ENCODE data around the gene MAN2B2. TPM values are rescaled to one million over a fixed set of nuclear protein-coding genes. Genes with fewer than 3 reads are reported as not detected.

MAN2B2 gene
- total RNA-seq, 1 experiment from 2014 or later = 30.9 TPM

DNA sequence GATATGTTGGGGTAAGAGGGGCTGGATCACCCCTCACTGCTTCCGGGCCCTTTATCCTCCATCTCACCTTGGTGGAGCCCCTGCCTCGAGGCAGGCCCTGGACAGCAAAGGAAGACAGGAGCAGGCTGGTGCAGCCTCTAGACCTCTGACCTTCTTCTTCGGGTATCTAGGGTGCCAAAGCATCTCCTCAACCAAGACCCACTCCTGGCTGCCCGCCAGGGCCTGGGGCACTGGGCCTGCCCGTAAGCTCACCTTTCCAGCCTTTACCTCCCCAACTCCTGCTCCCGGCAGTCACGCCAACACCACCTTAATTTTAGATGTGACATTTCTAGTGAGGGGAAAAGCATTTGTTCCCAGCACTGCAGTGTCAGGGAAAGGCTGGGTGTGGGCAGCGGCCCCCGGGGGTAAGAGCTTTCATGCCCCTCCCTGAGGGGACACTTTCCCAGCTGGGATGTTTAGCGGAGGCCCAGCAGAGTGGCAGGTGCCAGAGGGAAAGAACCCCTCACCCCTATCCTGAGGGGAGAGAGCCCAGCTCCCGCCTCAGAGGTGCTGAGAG, 6.7 kb downstream of the MAN2B2 start:
- no peak overlapping the region for H3K4me3 Mint-ChIP-seq (ENCODE audit: low read depth, unreplicated experiment)
- no peak for DNase-seq
- H3K27me3 Mint-ChIP-seq (ENCODE audit: unreplicated experiment) = no peaks in the 10 kb centered on the region
- intact Hi-C loops (cut with micrococcal nuclease; ENCODE audit: unreplicated experiment) = no loop called here
- no TSS peak for BruUV-seq (replicated peaks)
- CTCF ChIA-PET = no interaction called here
- peaks cover 2% of the 10 kb centered on the region for H3K9me3 Mint-ChIP-seq (ENCODE audit: low read depth, unreplicated experiment)
- TF ChIP-seq, protein P1, sequence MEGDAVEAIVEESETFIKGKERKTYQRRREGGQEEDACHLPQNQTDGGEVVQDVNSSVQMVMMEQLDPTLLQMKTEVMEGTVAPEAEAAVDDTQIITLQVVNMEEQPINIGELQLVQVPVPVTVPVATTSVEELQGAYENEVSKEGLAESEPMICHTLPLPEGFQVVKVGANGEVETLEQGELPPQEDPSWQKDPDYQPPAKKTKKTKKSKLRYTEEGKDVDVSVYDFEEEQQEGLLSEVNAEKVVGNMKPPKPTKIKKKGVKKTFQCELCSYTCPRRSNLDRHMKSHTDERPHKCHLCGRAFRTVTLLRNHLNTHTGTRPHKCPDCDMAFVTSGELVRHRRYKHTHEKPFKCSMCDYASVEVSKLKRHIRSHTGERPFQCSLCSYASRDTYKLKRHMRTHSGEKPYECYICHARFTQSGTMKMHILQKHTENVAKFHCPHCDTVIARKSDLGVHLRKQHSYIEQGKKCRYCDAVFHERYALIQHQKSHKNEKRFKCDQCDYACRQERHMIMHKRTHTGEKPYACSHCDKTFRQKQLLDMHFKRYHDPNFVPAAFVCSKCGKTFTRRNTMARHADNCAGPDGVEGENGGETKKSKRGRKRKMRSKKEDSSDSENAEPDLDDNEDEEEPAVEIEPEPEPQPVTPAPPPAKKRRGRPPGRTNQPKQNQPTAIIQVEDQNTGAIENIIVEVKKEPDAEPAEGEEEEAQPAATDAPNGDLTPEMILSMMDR (IDR thresholded peaks at IDR 0.05; ENCODE audit: unreplicated experiment) = no peak
- H3K4me1 Mint-ChIP-seq (ENCODE audit: low read depth, unreplicated experiment) = no peaks in the 10 kb centered on the region
- no peak overlapping the region for H3K27ac Mint-ChIP-seq (ENCODE audit: unreplicated experiment)
- peaks cover 13% of the 10 kb centered on the region for H3K36me3 Mint-ChIP-seq (ENCODE audit: insufficient read depth, unreplicated experiment)

DNA sequence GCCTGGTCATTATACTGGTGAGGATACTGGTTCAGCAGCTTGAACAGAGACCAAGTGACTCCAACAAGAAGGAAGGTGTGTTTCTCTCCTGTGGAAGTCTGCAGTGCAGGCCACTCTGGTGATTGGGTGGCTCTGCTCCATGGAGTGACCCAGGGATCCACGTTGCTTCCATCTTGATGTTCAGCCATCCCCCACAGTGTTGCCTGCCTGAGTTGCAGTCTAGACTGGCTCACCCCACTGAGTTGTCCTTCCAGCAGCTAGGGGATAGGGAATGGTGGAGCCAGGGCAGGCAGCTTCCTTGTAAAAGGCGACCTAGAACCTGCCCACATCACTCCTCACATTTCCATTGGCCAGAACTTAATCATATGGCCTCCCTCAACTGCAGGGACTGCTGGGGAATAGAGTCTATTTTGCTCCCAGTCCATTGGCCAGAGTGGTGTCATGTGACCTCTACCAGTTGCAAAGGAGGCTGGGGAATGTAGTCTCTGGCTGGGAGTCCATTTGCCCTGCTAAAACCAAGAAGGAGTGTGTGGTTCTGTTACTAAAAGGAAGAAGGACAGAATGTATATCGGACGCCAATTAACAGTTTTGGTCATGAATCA, 8.0 kb downstream of the MAN2B2 start:
- intact Hi-C loops (cut with micrococcal nuclease; ENCODE audit: unreplicated experiment) = no loop called here
- BruUV-seq (replicated peaks) = no TSS peak
- Mint-ChIP-seq H3K4me1 (ENCODE audit: low read depth, unreplicated experiment) (no peaks in the 10 kb centered on the region), H3K36me3 (ENCODE audit: insufficient read depth, unreplicated experiment) (peaks cover 13% of the 10 kb centered on the region), H3K4me3 (ENCODE audit: low read depth, unreplicated experiment) (no peak overlapping the region), H3K27ac (ENCODE audit: unreplicated experiment) (no peak overlapping the region), H3K9me3 (ENCODE audit: low read depth, unreplicated experiment) (peaks cover 2% of the 10 kb centered on the region), H3K27me3 (ENCODE audit: unreplicated experiment) (no peaks in the 10 kb centered on the region)
- CTCF ChIA-PET = no interaction called here
- DNase-seq = no peak
- TF ChIP-seq, protein P1 (IDR thresholded peaks at IDR 0.05; ENCODE audit: unreplicated experiment) = no peak

DNA sequence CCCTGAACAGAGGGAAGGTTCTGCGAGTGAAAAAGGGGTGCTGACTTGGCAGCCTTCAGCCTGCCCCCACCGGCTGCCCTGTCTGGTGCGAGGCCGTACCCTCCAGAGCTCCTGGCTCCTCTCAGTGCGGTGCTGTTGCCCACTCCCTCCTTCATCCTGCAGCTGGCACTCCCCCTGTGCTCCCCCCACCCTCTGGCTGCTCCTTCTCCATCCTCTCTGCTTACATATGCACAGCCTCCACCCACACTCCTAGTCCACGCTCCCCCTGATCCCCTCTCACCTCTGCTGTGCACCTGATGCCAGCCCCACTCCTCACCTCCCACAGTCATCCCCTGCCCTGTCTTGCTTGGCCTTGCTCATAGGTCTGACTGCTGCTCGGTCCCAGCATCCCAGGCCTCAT, 9.9 kb downstream of the MAN2B2 start:
- Mint-ChIP-seq H3K36me3 (ENCODE audit: insufficient read depth, unreplicated experiment) (peaks cover 7% of the 10 kb centered on the region), H3K9me3 (ENCODE audit: low read depth, unreplicated experiment) (no peaks in the 10 kb centered on the region), H3K4me3 (ENCODE audit: low read depth, unreplicated experiment) (no peak overlapping the region), H3K27me3 (ENCODE audit: unreplicated experiment) (no peaks in the 10 kb centered on the region), H3K27ac (ENCODE audit: unreplicated experiment) (no peak overlapping the region), H3K4me1 (ENCODE audit: low read depth, unreplicated experiment) (no peaks in the 10 kb centered on the region)
- no TSS peak for BruUV-seq (replicated peaks)
- intact Hi-C loops (cut with micrococcal nuclease; ENCODE audit: unreplicated experiment) = no loop called here
- DNase-seq = no peak
- TF ChIP-seq, protein P1 (IDR thresholded peaks at IDR 0.05; ENCODE audit: unreplicated experiment) = no peak
- CTCF ChIA-PET = no interaction called here

DNA sequence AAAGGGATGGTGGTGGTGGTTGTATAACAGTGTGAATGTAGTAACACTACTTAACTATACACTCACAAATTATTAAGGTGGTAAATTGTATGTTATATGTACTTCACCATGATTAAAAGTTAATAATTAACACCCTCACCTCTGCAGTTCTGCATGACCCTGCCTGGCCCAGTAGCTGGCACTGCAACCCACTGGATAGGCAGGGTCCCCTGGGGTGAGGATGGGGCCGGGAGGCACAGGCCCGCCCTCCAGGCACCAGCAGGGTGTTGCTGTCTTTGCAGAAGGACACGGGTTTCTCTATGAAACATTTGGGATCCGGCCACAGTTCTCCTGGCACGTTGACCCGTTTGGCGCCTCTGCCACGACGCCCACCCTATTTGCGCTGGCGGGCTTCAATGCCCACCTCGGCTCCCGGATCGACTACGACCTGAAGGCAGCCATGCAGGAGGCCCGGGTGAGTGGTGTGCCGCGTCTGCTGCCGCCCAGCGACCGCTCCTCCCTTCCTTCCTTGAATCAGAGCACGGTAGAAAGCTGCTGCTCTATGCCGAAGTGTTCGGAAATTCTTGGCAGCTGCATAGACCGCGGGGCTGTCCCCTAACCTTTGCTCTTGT, 11.8 kb downstream of the MAN2B2 start:
- no TSS peak for BruUV-seq (replicated peaks)
- Mint-ChIP-seq H3K27ac (ENCODE audit: unreplicated experiment) (no peak overlapping the region), H3K36me3 (ENCODE audit: insufficient read depth, unreplicated experiment) (no peaks in the 10 kb centered on the region), H3K4me3 (ENCODE audit: low read depth, unreplicated experiment) (no peak overlapping the region), H3K4me1 (ENCODE audit: low read depth, unreplicated experiment) (no peaks in the 10 kb centered on the region), H3K27me3 (ENCODE audit: unreplicated experiment) (no peaks in the 10 kb centered on the region), H3K9me3 (ENCODE audit: low read depth, unreplicated experiment) (no peaks in the 10 kb centered on the region)
- intact Hi-C loops (cut with micrococcal nuclease; ENCODE audit: unreplicated experiment) = no loop called here
- no peak for DNase-seq
- TF ChIP-seq, protein P1 (IDR thresholded peaks at IDR 0.05; ENCODE audit: unreplicated experiment) = no peak
- CTCF ChIA-PET = no interaction called here
